ENCODE measurements around the gene ALDH1L1.

The ALDH1L1 gene

GRCh38 chr3:126153695-126154360 is 26.6 kb downstream of the ALDH1L1 start:
- FAIRE-seq, result no peak

DNA sequence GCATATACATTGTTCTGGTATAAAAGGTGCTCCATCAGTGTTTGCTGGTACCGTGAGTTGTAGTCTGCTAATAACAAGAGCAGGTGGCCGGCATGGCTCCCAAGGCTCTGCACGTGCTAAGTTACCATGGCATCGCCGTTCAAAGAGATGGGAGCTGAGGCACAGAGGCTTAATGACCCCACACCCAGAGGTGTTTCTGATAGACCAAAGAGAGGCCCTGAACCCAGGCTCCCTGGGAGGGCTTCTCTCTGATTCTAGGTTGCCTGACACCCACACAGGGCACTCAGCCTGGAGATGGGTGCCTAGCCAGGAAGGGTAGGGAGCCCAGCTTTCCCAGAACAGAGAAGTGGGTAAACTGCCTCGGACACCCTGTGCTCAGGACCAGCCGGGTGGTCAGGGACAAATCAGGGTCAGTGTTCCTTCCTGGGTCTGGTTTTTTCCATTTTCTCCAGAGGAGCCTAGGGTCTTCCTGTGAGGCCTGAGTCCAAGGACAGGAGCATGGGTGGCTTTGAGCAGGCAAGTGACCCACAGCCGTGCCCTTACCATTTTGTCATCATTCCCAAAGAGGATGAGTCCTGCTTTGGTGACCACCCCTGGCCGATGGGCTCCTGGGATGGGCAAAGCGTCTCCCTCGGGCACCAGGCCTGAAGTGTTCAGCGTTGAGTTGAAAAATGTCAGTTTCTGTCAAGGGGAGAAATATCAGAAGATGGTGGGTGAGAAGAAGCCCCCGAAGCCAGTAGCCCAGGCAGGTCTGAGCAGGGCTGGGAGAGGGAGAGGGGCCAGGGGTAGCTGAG is 27.3 kb downstream of the ALDH1L1 start:
- FAIRE-seq, result no peak

DNA sequence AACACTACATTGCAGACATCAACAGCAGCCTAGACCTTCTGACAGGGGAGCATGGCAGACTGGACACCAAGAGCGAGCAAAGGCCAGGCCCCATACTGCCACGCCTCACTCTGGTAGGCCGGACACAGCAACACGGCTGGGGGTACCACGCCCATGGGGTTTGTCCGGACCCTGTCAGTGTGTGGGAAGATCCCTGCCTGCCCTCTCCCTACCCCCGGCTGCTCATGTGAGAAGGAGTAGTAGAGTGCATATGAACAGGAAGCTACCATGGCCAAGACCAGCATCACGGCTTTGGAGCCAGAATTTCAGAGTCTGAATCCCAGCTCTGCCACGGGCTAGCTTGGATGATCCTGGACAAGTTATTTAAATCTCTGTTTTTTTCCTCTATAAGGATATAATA is 27.9 kb downstream of the ALDH1L1 start:
- FAIRE-seq, result no peak

DNA sequence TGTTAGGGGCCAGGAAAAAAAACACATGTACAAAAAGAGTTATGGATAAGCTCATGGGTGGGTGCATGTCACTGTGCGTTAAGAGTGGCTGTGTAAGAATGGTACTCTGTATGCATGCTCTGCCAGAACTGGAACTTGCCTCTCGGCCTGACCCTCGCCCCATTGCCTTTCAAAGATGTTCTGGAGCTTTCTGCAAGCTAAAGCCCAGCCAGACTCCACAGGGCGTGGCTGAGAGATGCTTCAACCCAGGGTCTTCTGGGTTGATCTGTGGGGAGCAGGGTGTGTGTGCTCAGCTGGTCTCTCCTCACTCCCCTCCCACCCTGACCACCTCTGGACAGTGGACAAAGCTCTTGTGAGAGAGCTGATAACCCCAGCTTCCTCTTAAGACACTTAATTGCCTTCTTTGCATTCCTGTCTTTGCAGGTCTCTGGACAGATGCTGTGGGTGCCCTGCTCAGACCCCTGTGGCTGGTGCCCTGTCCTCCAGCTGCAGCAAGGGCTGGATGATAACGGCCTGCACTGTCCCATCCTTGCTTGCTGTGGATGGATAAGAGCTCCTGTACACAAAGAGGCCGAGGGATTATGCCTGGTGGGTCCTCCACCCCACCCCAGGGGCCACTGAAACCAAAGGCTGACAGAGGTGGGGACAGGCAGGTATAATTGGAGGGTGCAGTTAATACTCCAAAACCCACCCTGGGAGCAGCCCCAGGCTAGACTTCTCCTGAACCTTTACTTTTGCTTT is 28.7 kb downstream of the ALDH1L1 start:
- FAIRE-seq, result no peak

DNA sequence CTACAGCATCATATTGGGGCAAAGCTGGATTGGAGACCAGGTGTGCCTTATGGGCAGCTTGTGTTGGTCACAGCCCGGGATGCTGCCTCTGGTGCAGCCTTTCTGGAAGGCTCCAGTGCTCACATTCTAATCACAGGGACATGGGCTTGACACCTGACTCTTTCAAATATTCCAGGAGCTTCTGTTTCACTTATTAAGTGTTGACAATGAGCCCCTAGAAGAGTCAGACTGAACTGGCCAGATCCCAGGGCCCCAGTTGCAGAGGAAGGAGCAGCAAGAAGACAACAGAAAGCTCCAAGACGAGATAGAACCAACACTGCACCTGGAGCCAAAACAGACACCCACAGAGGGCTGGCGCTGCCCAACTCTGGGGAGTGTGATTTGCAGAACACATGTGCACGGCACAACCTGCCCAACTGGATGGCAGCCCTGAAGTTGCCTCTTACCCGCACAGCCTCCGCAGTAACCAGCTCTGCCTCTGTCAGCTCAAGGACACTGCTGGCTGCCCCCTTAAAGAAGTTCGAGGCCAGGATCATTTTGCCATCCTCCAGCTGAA is 30.3 kb downstream of the ALDH1L1 start:
- no peak for FAIRE-seq

- no peak for FAIRE-seq
Measured at GRCh38 chr3:126149256-126149902, 31.0 kb downstream of the ALDH1L1 start.

- no peak for FAIRE-seq
Measured at GRCh38 chr3:126147932-126148683, 32.3 kb downstream of the ALDH1L1 start.

GRCh38 chr3:126147147-126147931 is 33.0 kb downstream of the ALDH1L1 start:
- FAIRE-seq, result no peak

GRCh38 chr3:126146525-126147146 is 33.8 kb downstream of the ALDH1L1 start:
- FAIRE-seq, result no peak

- no peak for FAIRE-seq
Measured at GRCh38 chr3:126146034-126146433, 34.4 kb downstream of the ALDH1L1 start.

GRCh38 chr3:126142652-126143051 is 37.7 kb downstream of the ALDH1L1 start:
- no peak for FAIRE-seq

DNA sequence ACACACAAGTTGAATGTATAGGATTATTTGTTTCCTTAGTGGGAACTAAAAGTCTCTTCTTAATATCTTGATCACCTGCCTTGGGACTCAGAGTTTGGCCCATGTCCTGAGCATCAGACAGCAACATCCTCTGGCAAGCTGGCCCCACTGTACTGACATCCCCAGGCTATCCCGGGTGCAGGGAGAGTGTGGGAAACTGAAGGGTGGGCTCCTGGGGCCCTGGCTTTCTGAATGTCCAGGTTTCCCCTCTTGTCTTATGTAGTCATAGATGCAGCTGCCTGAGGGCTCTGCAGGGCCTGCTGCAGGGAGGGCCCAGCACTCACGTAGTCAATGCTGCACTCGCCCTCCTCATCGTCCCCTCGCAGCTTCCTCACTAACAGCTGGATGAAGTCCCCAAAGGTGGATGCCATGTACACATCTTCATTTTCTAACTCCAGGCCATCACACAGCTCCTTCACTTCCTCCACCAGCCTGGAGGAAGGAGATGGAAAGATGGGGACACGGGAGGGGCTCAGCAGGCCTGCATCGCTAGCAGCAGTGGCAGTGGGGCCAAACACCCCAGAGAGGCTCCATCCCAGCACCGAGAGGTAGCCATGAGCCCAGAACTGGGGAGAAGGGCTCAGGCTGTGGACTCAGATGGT is 42.8 kb downstream of the ALDH1L1 start:
- FAIRE-seq, result no peak

DNA sequence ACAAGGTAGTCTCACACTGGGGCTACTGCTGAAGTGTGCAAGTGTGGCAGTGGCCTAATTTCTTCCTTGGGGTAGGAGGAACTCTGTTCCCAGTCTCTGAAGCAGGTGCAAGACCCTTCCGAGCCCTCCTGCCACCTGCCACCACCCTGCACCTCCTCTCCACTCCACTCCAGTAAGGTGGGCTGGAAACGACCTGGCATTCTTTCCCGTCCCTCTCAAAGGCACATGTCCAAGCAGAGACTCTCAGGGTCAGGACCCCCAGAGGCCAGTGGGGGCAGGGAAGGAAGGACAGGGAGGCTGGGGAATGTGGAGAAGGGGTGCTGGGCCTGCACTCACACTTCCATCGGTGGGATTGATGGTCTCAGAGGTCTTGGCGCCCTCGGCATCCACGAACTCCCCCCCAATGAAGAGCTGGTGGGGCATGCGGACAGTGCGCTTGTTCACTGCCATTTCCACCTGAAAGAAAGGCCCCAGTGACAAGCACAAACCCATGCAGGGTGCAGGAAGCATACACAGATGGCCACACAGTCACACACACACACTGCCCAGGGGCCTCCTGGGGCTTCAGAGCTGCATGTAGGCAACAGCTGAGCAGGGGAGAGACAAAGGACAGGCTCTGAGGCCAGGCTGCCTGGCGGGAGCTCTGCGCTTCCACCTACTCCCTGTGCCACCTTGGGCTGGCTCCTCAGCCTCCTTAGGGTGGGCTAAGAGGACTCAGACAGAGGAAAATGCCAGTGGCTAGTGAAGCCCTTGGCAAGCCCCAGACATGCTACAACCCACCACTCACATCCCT is 43.8 kb downstream of the ALDH1L1 start:
- FAIRE-seq, result no peak

- no peak for FAIRE-seq
Measured at GRCh38 chr3:126135406-126136076, 44.8 kb downstream of the ALDH1L1 start.

DNA sequence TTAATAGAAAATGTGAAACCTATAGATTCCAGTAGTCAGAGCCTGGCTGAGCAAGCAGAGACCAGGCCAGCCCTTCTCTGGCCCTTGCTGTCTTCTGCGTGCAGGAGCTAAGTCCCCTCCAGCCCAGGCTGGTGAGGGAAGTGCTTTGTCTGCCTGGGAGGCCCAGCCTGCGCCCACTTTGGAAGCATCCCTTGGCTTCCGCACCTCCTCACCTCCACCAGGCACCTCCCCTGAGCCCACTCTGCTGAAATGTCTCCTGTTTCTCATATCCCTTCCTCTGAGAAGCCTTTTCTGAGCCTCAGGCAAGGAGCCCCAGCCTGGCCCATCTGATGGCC is 45.3 kb downstream of the ALDH1L1 start:
- FAIRE-seq, result no peak

DNA sequence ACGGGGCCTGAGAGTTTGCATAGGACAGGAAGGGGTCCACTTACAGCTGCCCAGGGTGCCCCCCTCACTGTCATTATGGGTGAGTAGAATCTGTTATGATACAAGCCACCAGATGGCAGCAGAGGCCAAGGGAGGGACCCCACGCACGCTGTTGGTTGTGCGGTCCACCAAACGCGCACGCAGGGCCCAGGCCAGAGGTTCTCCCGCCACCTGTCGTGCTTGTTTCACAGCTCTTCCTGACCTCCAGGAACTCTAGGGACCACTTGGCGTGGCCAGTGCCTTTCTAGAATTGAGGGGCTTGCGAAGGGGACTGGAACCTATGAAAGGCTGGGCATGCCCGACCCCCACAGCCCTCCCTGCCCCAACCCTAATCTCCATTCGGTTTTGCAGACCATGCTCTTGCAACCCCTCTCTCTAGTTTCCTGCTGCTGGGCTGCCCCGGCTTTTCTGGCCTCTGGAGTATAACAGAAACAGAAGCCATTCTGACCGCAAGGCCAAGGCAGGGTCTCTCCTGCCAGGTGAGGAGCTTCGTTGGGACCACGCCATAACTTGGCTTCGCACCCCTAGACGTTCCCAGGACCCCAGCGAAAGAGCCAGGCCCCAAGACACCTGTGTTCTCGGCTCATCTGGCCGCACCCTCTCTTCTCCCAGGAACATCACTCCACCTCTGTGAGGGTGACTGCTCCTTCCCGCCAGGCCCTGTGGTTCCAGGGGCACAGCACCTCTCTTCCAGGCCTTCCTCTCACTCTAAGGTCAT is 46.0 kb downstream of the ALDH1L1 start:
- FAIRE-seq, result no peak

DNA sequence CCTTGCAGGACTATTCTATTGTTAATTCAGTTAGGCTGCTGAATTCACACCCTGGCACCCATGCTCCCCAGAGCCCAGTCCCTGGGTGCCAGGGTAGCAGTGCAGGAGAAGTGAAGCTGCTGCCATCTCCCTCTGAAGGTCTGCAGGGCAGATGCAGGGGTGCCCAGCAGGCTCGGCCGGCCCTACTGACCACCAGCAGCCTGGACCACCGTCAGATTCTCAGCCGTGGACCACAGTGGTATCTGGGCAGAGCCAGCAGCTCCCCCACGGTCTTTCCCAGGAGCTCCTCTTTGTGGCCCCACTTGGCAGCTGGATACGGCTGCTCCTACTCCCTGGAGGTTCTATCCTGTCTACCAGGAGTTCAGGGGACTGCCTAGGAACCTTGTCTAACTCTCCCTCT is 46.8 kb downstream of the ALDH1L1 start:
- no peak for FAIRE-seq
